ENCODE data around the gene CREBBP. TPM values are rescaled to one million over a fixed set of nuclear protein-coding genes. Genes with fewer than 3 reads are reported as not detected.

CREBBP gene
- total and polyA plus RNA-seq, 2 experiments from 2014 or later, result 36.9 to 54.8 TPM

Other genes with a start within 250 kb of the CREBBP start
- 23.0 and 24.0 TPM in 2 replicates for gene DNASE1, start 226.0 kb downstream of the CREBBP start, total RNA-seq (2014; rRNA removed; shearing (Covaris generic))
- gene DNASE1, start 226.0 kb downstream of the CREBBP start, polyA plus RNA-seq (2016; fragmentation: Nextera tagmentation; extraction: Ambion mirVana), result 7.9 TPM in 2 replicates
- gene TRAP1, start 163.2 kb downstream of the CREBBP start, total RNA-seq (2014; rRNA removed; shearing (Covaris generic)), result 207 and 228 TPM in 2 replicates
- gene TRAP1, start 163.2 kb downstream of the CREBBP start, polyA plus RNA-seq (2016; fragmentation: Nextera tagmentation; extraction: Ambion mirVana), result 143 and 154 TPM in 2 replicates
- 18.3 and 21.0 TPM in 2 replicates for gene ADCY9, start 235.7 kb upstream of the CREBBP start, total RNA-seq (2014; rRNA removed; shearing (Covaris generic))
- gene ADCY9, start 235.7 kb upstream of the CREBBP start, polyA plus RNA-seq (2016; fragmentation: Nextera tagmentation; extraction: Ambion mirVana), result 1.8 and 2.2 TPM in 2 replicates